ENCODE results near the gene POLQ. TPM values are rescaled to one million over a fixed set of nuclear protein-coding genes. Genes with fewer than 3 reads are reported as not detected.

Gene POLQ
- total RNA-seq, 4 donors from 2014 or later, result 0.07 to 0.24 (median 0.18) TPM; not detected in 1

DNA sequence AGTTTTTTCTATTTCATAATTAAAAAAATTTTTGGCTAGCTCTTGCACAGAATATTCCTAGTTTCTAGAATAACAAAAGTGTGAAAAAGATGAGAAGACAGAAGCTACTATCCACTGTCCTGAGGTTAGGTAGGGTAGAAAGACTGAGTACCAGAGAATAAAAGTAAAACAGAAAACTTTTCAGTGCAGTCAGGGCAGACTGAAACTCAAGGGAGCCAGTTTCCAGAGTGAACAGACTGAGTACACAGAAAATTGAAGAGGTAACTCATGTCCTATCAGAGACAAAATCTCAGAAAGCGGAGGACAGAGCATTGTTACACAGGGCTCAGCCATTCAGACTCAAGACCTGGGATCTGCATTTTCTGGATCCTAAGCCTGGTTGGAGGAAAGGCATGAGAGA lies 38.6 kb upstream of the POLQ start:
- no peak for DNase-seq
- H3K4me3 ChIP-seq, result no peak overlapping the region
- intact Hi-C loops (cut with DNase I; ENCODE audit: low total_unique reads) (no loop called here), in situ Hi-C loops (cut with MboI; ENCODE audit: low sequenced_read_pairs in 4 of 4) (no loop called here)
- ATAC-seq, result no peak
- H3K4me1 ChIP-seq, result no peaks in the 10 kb centered on the region
- no peak for TF ChIP-seq POLR2A (IDR thresholded peaks at IDR 0.05)
- TF ChIP-seq CTCF (IDR thresholded peaks at IDR 0.05 in 4 of 5, conservative IDR thresholded peaks at IDR 0.05 in 1 of 5), result no peak
- H3K9me3 ChIP-seq, result no peaks in the 10 kb centered on the region
- H3K27me3 ChIP-seq, result no peaks in the 10 kb centered on the region
- no peaks in the 10 kb centered on the region for H3K36me3 ChIP-seq
- H3K27ac ChIP-seq, result no peak overlapping the region

GRCh38 chr3:121581691-121582090 lies 35.9 kb upstream of the POLQ start:
- no peaks in the 10 kb centered on the region for H3K9me3 ChIP-seq
- intact Hi-C loops (cut with DNase I; ENCODE audit: low total_unique reads), result no loop called here
- no peaks in the 10 kb centered on the region for H3K27me3 ChIP-seq
- DNase-seq, result no peak
- no peak for ATAC-seq
- TF ChIP-seq CTCF (IDR thresholded peaks at IDR 0.05 in 4 of 5, conservative IDR thresholded peaks at IDR 0.05 in 1 of 5), result no peak
- TF ChIP-seq POLR2A (IDR thresholded peaks at IDR 0.05), result no peak
- H3K4me1 ChIP-seq, result no peaks in the 10 kb centered on the region
- in situ Hi-C loops (cut with MboI; ENCODE audit: low sequenced_read_pairs in 4 of 4), result no loop called here
- no peak overlapping the region for H3K4me3 ChIP-seq
- no peaks in the 10 kb centered on the region for H3K36me3 ChIP-seq
- H3K27ac ChIP-seq, result no peak overlapping the region

- in situ Hi-C loops (cut with MboI; ENCODE audit: low sequenced_read_pairs in 4 of 4) (no loop called here), intact Hi-C loops (cut with DNase I; ENCODE audit: low total_unique reads) (no loop called here)
- no peaks in the 10 kb centered on the region for H3K27me3 ChIP-seq
- H3K36me3 ChIP-seq, result no peaks in the 10 kb centered on the region
- no peaks in the 10 kb centered on the region for H3K4me1 ChIP-seq
- TF ChIP-seq POLR2A (IDR thresholded peaks at IDR 0.05), result no peak
- no peak for TF ChIP-seq CTCF (IDR thresholded peaks at IDR 0.05 in 4 of 5, conservative IDR thresholded peaks at IDR 0.05 in 1 of 5)
- no peak overlapping the region for H3K4me3 ChIP-seq
- ATAC-seq, result no peak
- no peaks in the 10 kb centered on the region for H3K9me3 ChIP-seq
- DNase-seq, result no peak
- H3K27ac ChIP-seq, result no peak overlapping the region
Observed at GRCh38 chr3:121574449-121574848, 28.7 kb upstream of the POLQ start.

DNA sequence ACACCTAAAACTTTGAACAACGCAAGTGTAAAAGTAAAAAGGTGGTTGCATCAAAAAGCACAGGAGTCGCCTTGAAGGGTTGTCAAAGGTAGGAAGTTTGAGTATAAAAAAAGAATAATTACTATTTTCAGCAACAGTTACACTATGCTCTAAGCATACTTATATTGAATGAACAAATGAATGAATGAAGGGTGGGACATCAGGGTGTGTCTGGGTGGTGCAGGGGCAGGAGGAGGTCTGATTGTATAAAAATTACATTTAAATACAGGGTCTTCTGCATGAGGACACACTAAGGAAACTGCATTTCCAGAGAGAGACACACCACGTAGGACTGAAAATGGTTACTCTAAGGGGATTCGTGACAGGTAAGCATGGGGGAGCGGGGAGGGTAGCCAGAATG lies 21.9 kb upstream of the POLQ start, which contains the start of gene ARGFX:
TSS of gene ARGFX (plus strand) at position 301 of the 400 bp plus-strand sequence. CDS start 2,765 bp downstream, outside the sequence.
- in situ Hi-C loops (cut with MboI; ENCODE audit: low sequenced_read_pairs in 4 of 4), result no loop called here
- no peaks in the 10 kb centered on the region for H3K36me3 ChIP-seq
- no peaks in the 10 kb centered on the region for H3K9me3 ChIP-seq
- H3K4me1 ChIP-seq, result no peaks in the 10 kb centered on the region
- ATAC-seq (no peak), DNase-seq (no peak)
- TF ChIP-seq POLR2A (IDR thresholded peaks at IDR 0.05) (no peak), CTCF (IDR thresholded peaks at IDR 0.05 in 4 of 5, conservative IDR thresholded peaks at IDR 0.05 in 1 of 5) (no peak)
- intact Hi-C loops (cut with DNase I; ENCODE audit: low total_unique reads), result no loop called here
- no peaks in the 10 kb centered on the region for H3K27me3 ChIP-seq
- no peak within 1 kb of the TSS for H3K27ac ChIP-seq
- no peak within 1 kb of the TSS for H3K4me3 ChIP-seq

DNA sequence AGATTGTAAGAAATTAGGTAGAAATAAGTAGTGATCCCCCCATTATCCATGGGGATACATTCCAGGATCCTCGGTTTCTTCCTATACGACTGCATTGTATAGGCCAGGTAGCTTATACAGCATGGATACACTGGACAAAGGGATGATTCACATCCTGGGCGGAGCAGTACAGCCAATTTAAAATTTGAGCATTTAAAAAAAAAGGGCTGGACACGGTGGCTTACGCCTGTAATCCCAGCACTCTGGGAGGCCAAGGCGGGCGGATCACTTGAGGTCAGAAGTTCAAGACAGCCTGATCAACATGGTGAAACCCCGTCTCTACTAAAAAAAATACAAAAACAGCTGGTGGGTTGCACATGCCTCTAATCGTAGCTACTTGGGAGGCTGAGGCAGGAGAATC lies 21.0 kb upstream of the POLQ start:
- intact Hi-C loops (cut with DNase I; ENCODE audit: low total_unique reads) (no loop called here), in situ Hi-C loops (cut with MboI; ENCODE audit: low sequenced_read_pairs in 4 of 4) (no loop called here)
- no peak for TF ChIP-seq CTCF (IDR thresholded peaks at IDR 0.05 in 4 of 5, conservative IDR thresholded peaks at IDR 0.05 in 1 of 5)
- no peak for TF ChIP-seq POLR2A (IDR thresholded peaks at IDR 0.05)
- no peak for DNase-seq
- ATAC-seq, result no peak
- Histone ChIP-seq H3K36me3 (no peaks in the 10 kb centered on the region), H3K27me3 (no peaks in the 10 kb centered on the region), H3K9me3 (no peaks in the 10 kb centered on the region), H3K27ac (no peak overlapping the region), H3K4me3 (no peak overlapping the region), H3K4me1 (no peaks in the 10 kb centered on the region)

All from gastrocnemius medialis (tissue), 4 donors.